Measurements from ENCODE around the gene MYH13. TPM values are rescaled to one million over a fixed set of nuclear protein-coding genes. Genes with fewer than 3 reads are reported as not detected.

The MYH13 gene
- total and polyA plus RNA-seq, 2 donors (not counting 3 experiments of a cell fraction or from before 2014, with no cell fraction given) = not detected

DNA sequence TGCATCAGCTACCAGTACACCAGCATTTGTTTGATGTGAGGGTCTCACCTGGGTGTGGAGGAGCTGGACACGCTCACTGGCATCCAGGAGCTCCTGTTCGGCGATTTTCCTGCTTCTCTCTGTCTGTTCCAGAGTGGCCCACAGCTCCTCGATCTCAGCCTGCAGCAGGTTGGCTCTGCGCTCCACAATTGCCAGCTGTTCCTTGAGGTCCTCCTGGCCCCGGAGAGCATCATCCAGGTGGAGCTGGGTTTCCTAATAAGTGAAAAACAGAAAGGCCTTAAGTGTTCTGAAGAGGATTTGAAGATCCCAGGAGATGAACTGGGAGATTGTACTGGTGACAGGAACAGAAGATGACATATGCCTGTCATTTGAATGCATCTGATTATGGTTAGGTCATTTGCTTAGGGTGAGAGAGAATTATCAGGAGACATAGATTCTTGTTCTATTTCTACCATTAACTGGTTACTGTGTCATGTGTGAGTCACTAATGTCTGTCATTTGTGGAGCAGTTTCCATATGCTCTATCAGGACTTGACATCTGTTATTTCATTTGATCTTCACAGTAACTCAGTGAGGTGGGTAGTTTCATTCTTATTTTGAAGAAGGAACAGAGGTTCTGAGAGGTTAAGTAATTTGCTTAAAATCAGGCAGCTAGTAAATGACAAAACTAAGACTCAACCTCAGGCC is 21.5 kb upstream of the MYH13 start:
- no peak overlapping the region for H3K9ac ChIP-seq (replicated peaks; ENCODE audit: extremely low read depth, insufficient read depth, low read length)
- no peaks in the 10 kb centered on the region for H3K27me3 ChIP-seq (ENCODE audit: control insufficient read depth in 2 of 2, insufficient read depth in 2 of 2, low read length in 2 of 2)
- no peak for FAIRE-seq
- H3K27ac ChIP-seq (ENCODE audit: insufficient read depth, low read depth, low read length) = no peak overlapping the region
- CTCF ChIA-PET = no interaction called here
- H3K4me2 ChIP-seq (ENCODE audit: insufficient read depth, low read length) = no peak overlapping the region
- no peaks in the 10 kb centered on the region for H3K79me2 ChIP-seq (ENCODE audit: control insufficient read depth, insufficient read depth, low read length)
- BruUV-seq (replicated peaks) = no TSS peak
- no peaks in the 10 kb centered on the region for H4K20me1 ChIP-seq (replicated peaks; ENCODE audit: control insufficient read depth, extremely low read depth, insufficient read depth, low read length)
- intact Hi-C loops (cut with micrococcal nuclease) = no loop called here
- DNase-seq (ENCODE audit: low read depth, low spot score) = no peak
- TF ChIP-seq MYC (IDR thresholded peaks at IDR 0.05; ENCODE audit: low read depth, low read length) = no peak
- no peak for TF ChIP-seq GATA2 (IDR thresholded peaks at IDR 0.05; ENCODE audit: insufficient read depth, insufficient read length, low read depth, low read length)
- no peak for TF ChIP-seq EZH2 (IDR thresholded peaks at IDR 0.05; ENCODE audit: borderline replicate concordance, low read depth, low read length, severe bottlenecking)
- TF ChIP-seq JUN (IDR thresholded peaks at IDR 0.05; ENCODE audit: borderline replicate concordance, insufficient read depth, insufficient read length, low read depth) = no peak
- TF ChIP-seq, protein P1, sequence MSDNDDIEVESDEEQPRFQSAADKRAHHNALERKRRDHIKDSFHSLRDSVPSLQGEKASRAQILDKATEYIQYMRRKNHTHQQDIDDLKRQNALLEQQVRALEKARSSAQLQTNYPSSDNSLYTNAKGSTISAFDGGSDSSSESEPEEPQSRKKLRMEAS (IDR thresholded peaks at IDR 0.05; ENCODE audit: insufficient read depth, insufficient read length) = no peak
- TF ChIP-seq, protein P2, sequence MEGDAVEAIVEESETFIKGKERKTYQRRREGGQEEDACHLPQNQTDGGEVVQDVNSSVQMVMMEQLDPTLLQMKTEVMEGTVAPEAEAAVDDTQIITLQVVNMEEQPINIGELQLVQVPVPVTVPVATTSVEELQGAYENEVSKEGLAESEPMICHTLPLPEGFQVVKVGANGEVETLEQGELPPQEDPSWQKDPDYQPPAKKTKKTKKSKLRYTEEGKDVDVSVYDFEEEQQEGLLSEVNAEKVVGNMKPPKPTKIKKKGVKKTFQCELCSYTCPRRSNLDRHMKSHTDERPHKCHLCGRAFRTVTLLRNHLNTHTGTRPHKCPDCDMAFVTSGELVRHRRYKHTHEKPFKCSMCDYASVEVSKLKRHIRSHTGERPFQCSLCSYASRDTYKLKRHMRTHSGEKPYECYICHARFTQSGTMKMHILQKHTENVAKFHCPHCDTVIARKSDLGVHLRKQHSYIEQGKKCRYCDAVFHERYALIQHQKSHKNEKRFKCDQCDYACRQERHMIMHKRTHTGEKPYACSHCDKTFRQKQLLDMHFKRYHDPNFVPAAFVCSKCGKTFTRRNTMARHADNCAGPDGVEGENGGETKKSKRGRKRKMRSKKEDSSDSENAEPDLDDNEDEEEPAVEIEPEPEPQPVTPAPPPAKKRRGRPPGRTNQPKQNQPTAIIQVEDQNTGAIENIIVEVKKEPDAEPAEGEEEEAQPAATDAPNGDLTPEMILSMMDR (IDR thresholded peaks at IDR 0.05; ENCODE audit: extremely low read depth in 1 of 2, insufficient read depth in 1 of 2, low read depth in 1 of 2, low read length in 2 of 2) = no peak
- TF ChIP-seq POLR2A (IDR thresholded peaks at IDR 0.05; ENCODE audit: low read depth, low read length) = no peak
- H2AFZ ChIP-seq (ENCODE audit: low read depth, low read length) = no peak overlapping the region
- H3K4me1 ChIP-seq (ENCODE audit: control insufficient read depth, extremely low read depth, insufficient read depth, low read length) = no peaks in the 10 kb centered on the region
- dilution Hi-C loops (cut with MboI; ENCODE audit: extremely low pct_ligation_motif_present, low sequenced_read_pairs) = no loop called here
- H3K9me3 ChIP-seq (replicated peaks; ENCODE audit: control insufficient read depth, insufficient read depth, low read length) = peaks cover 1% of the 10 kb centered on the region
- no peaks in the 10 kb centered on the region for H3K36me3 ChIP-seq (ENCODE audit: control insufficient read depth in 2 of 2, extremely low read depth in 1 of 2, insufficient read depth in 2 of 2, low read length in 2 of 2)
- POLR2A ChIA-PET = no interaction called here
- H3K9me1 ChIP-seq (replicated peaks; ENCODE audit: control insufficient read depth, extremely low read depth, insufficient read depth, low read length) = no peaks in the 10 kb centered on the region
- H3K4me3 ChIP-seq (replicated peaks in 1 of 3; ENCODE audit: insufficient read depth in 1 of 3, low read depth in 1 of 3, low read length in 3 of 3) = no peak overlapping the region
